Upper lobe of right lung (tissue), 1 donor: Measurements from ENCODE around the gene VIL1. TPM values are rescaled to one million over a fixed set of nuclear protein-coding genes. Genes with fewer than 3 reads are reported as not detected.

Source experiments
- ATAC-seq: fragments of 200-7000 bp; cut with Tn5 transposase; one replicate; pipeline ENCODE4 v1.9.1; 2020; ENCODE audit warnings: mild to moderate bottlenecking, moderate library complexity
- DNase-seq: peaks from one replicate; pipeline ENCODE4 v3.0.0-alpha.2; 2020
- H3K27ac ChIP-seq: fragments of 200-600 bp; one replicate; pipeline ENCODE4 v1.8.0; 2022
- H3K27me3 ChIP-seq: fragments of 200-600 bp; one replicate; pipeline ENCODE4 v1.8.0; 2022; ENCODE audit warnings: mild to moderate bottlenecking
- H3K36me3 ChIP-seq: fragments of 200-600 bp; one replicate; pipeline ENCODE4 v1.8.0; 2022
- H3K4me1 ChIP-seq: fragments of 200-600 bp; one replicate; pipeline ENCODE4 v1.8.0; 2022
- H3K4me3 ChIP-seq: fragments of 200-600 bp; one replicate; pipeline ENCODE4 v1.8.0; 2022; ENCODE audit warnings: mild to moderate bottlenecking
- H3K9me3 ChIP-seq: fragments of 200-600 bp; one replicate; pipeline ENCODE4 v1.8.0; 2022
- intact Hi-C: fragments of 100-400 bp; cut with DNase I; formaldehyde crosslinking; loops from one replicate; pipeline ENCODE4 v1.11.0; 2022
- total RNA-seq: library from RNA; stranded (reverse); fragmentation: NEBNext Ultra II Directional; extraction: Animal tissue kit (Norgen Biotek cat#: 25700); gene quantifications from one replicate; pipeline ENCODE4 v1.2.1, GENCODE V29; 2021
- TF ChIP-seq, protein P1 (sequence below): fragments of 200-600 bp; IDR thresholded peaks from one replicate; pipeline ENCODE4 v1.8.0; 2022; ENCODE audit warnings: antibody characterized with exemption
- donor health status: DM: no; HTN: yes; CAD: no; lungs with severe emphysema.

Gene VIL1
- total RNA-seq, 1 donor from 2014 or later: not detected

DNA sequence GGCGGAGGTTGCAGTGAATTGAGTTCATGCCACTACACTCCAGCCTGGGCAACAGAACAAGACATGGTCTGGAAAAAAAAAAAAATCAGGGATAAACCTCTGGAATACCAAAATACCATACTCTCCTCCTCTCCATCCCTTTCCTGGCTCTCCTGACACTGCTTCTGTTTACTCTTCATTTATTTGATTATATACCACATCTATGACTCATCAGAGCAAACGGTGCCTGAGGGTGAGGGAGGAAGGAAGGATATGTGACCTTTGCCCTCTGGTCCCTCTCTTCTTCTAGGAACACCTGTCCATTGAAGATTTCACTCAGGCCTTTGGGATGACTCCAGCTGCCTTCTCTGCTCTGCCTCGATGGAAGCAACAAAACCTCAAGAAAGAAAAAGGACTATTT lies 30.0 kb downstream of the VIL1 start:
- Histone ChIP-seq H3K9me3 (no peaks in the 10 kb centered on the region), H3K36me3 (peaks cover 36% of the 10 kb centered on the region), H3K4me1 (no peaks in the 10 kb centered on the region), H3K27me3 (no peaks in the 10 kb centered on the region), H3K4me3 (no peak overlapping the region), H3K27ac (no peak overlapping the region)
- ATAC-seq: no peak
- DNase-seq: no peak
- TF ChIP-seq, protein P1, sequence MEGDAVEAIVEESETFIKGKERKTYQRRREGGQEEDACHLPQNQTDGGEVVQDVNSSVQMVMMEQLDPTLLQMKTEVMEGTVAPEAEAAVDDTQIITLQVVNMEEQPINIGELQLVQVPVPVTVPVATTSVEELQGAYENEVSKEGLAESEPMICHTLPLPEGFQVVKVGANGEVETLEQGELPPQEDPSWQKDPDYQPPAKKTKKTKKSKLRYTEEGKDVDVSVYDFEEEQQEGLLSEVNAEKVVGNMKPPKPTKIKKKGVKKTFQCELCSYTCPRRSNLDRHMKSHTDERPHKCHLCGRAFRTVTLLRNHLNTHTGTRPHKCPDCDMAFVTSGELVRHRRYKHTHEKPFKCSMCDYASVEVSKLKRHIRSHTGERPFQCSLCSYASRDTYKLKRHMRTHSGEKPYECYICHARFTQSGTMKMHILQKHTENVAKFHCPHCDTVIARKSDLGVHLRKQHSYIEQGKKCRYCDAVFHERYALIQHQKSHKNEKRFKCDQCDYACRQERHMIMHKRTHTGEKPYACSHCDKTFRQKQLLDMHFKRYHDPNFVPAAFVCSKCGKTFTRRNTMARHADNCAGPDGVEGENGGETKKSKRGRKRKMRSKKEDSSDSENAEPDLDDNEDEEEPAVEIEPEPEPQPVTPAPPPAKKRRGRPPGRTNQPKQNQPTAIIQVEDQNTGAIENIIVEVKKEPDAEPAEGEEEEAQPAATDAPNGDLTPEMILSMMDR: no peak
- intact Hi-C loops: no loop called here

DNA sequence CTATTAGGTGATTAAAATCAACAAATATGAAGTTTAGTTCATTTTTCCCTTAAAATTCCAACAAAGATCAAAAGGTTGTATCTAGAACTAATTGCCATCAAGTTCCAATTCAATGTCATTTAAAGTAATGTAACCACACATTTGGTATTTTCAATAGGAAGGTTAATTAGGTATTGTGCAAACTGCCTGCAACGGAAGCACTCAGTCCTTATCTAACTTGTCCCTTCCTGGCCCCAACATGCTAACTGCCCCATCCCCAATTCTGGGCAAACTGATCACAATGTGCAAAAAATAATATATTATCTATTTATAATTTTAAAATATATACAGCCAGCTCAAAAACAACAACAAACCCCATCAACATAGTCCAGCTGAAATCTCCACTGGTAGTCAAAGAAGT lies 33.2 kb downstream of the VIL1 start:
- ATAC-seq: no peak
- TF ChIP-seq, protein P1: no peak
- H3K27ac ChIP-seq: no peak overlapping the region
- H3K27me3 ChIP-seq: no peaks in the 10 kb centered on the region
- H3K36me3 ChIP-seq: peaks cover 67% of the 10 kb centered on the region
- no peaks in the 10 kb centered on the region for H3K4me1 ChIP-seq
- no peaks in the 10 kb centered on the region for H3K9me3 ChIP-seq
- intact Hi-C loops: no loop called here
- no peak for DNase-seq
- H3K4me3 ChIP-seq: no peak overlapping the region

DNA sequence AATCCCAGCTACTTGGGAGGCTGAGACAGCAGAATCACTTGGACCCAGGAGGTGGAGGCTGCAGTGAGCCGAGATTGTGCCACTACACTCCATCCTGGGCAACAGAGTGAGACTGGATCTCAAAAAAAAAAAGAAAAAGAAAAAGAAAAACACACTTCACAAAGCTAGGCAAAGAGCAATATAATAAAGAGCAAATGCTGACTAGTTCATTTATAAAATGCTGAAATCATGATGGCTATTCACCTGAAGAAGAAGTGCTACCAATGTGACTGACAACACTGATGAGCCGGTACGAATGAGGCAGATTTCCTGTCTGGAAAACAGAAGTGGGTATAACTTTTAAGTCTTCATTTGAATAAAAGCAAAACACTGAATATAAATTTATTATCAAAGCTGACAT lies 37.9 kb downstream of the VIL1 start:
- intact Hi-C loops: no loop called here
- no peak overlapping the region for H3K4me3 ChIP-seq
- ATAC-seq: no peak
- TF ChIP-seq, protein P1: no peak
- H3K9me3 ChIP-seq: no peaks in the 10 kb centered on the region
- H3K36me3 ChIP-seq: peaks cover 49% of the 10 kb centered on the region
- H3K27ac ChIP-seq: no peak overlapping the region
- no peak for DNase-seq
- H3K27me3 ChIP-seq: no peaks in the 10 kb centered on the region
- no peaks in the 10 kb centered on the region for H3K4me1 ChIP-seq

DNA sequence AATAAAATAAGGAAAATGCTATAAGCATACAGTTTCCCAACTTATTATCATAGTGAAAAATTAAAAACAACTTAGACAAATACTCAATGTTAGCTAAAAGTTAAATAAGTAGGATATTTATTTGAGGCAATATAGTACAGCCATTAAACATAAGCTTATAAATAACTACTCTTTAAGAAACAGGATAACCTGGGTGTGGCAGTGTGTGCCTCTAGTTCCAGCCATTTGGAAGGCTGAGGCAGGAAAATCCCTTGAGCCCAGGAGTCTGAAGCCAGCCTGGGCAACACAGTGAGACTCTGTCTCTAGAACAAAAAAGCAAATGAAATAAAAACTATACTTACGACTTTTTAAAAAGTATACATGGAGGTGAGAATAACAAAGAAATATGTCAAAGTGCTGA lies 39.7 kb downstream of the VIL1 start:
- TF ChIP-seq, protein P1: no peak
- H3K36me3 ChIP-seq: peaks cover 54% of the 10 kb centered on the region

DNA sequence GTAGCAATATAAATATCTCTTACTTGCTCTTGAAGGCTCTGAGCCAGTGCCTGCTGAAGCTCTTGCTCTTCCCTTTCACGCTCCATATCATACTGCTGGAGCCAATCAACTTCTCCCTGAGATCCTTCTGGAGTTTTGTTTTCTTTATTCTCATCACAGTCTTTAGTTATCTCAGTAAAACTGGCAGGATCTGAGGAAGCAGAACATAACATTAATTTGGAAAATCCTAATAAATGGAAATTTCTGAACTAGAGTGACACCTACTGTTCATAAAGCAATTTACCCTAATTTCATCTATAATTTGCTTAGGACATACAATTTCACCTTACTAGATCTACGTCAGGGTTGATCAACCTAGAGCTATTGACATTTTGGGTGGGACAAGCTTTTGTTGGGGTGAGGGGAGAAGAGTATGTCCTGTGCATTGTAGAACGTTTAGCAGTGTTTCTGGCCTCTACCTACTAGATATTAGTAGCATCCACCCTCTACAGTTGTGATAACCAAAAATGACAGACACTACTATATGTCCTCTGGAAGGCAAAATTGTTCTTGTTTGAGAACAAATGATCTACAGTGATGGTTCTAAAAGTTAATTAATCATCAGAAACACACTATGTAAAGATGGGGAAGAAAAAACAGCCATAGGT lies 47.2 kb downstream of the VIL1 start:
- Histone ChIP-seq H3K4me1 (no peaks in the 10 kb centered on the region), H3K27ac (no peak overlapping the region), H3K4me3 (no peak overlapping the region), H3K27me3 (no peaks in the 10 kb centered on the region), H3K36me3 (peaks cover 25% of the 10 kb centered on the region), H3K9me3 (no peaks in the 10 kb centered on the region)
- DNase-seq (no peak), ATAC-seq (peak; percentile 35)
- TF ChIP-seq, protein P1: peak; percentile 51
- intact Hi-C loops: no loop called here

More for the DNA sequence above, 39.7 kb downstream of the VIL1 start:
- Histone ChIP-seq H3K9me3 (no peaks in the 10 kb centered on the region), H3K4me1 (no peaks in the 10 kb centered on the region), H3K27ac (no peak overlapping the region), H3K4me3 (no peak overlapping the region), H3K27me3 (no peaks in the 10 kb centered on the region)
- no peak for ATAC-seq
- DNase-seq: no peak
- intact Hi-C loops: no loop called here

DNA sequence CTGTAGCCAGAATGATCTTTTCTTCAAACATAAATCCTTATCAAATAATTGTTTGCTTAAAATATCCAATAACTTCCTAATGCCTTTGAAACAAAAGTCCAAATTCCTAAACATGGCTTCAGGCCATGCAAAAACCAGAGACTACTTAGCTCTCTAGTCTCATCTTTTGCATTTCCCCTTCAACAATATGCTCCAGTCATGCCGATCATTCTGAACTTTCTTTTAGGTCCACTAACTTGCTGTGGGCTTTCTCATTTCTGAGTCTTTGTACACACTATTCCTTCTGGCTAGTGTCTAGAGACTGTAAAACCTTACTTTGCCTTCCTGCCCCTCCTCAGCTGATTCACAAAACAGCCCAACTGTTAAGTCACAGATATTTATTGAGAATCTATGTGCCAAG lies 51.5 kb downstream of the VIL1 start:
- intact Hi-C loops: no loop called here
- TF ChIP-seq, protein P1: no peak
- Histone ChIP-seq H3K9me3 (no peaks in the 10 kb centered on the region), H3K27me3 (no peaks in the 10 kb centered on the region), H3K36me3 (peaks cover 31% of the 10 kb centered on the region), H3K4me3 (no peak overlapping the region), H3K27ac (no peak overlapping the region), H3K4me1 (no peaks in the 10 kb centered on the region)
- no peak for DNase-seq
- ATAC-seq: no peak
